Activated CD4-positive, CD25-positive, alpha-beta regulatory T cell (primary cell): ENCODE data around the gene CCDC188.
A peak's percentile ranks its signal among the peaks of the same experiment; 100 is the strongest.

Experiments used
- DNase-seq, 4 experiments: peaks; one replicate each; lab custom pipeline; 2025; lab: John Stamatoyannopoulos, UW

CCDC188 gene

DNA sequence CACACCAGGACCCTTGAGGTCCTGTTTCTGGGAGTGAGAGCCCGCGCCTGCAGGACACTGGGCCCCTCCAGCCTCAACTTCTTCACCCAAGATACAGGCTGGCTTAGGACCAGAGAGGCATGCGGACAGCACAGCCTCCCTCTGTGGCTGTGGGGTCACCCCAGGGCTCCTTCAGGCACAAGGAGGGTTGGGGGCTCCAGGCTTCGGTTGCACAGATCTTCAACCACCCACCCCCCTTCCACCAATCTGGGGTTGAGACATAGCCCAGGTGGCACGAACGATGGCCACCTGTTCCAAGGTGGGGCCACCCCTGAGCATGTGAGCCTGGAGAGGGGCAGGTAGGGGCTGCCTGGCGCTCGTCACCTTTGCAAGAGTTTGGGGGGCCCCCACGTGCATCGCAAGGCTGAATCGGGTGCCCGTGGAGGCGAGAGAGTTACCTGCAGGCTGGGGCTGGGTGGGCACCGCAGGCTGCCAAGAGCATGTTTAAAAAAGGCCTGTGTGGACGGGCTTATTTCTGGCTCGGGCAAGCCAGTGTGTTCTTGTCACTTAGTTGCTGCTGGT, 18.1 kb downstream of the CCDC188 start:
- DNase-seq: no peak

DNA sequence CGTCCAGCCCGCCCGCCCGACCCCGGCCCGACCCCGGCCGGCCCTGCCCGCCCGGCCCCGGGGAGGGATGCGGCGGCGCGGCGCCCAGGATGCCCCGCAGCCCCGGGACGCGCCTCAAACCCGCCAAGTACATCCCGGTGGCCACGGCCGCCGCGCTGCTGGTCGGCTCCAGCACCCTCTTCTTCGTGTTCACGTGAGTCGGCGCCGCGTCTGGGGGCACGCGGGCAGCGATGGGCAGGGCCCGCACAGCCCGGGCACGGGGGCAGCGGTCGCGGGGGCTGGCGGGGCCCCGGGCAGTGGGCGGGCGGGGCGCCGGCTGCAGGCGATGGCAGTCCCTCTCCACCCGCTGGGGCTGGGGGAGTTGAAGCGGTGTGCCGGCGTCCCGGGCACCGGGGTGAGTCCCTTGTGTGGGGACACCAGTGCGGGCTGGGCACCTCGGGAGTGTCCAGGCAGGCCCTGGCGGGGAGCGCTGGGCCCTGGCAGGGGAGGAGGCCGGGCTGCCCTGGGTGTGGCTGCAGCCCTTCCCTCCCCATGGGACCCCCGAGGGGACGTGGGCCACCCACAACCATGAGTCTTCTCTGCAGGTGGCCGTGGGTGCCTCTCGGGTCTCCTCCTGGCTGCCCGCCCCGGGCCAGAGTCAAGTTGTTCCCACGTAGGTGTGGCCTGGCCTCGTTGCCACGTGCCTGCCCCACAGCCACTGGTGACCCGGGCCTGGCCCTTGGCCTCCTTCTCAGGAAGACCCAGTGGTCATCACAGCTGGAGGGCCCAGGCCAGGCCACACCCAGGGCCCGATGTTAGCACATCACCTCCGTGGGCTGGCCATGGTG, 18.8 kb downstream of the CCDC188 start:
- no peak for DNase-seq

DNA sequence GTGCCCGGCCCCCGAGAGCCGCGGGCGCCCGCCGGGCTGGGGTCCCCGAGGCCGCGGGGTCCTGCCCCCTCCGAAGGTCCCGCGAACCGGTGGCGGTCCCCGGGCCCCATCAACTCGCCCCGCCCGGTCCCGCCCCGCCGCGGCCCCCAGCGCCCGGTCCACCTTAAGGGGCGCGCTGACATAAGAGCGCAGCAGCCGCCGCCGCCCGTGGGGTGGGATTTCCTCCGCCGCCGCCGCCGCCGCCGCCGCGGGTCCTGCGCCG, 19.3 kb downstream of the CCDC188 start, which contains the start of gene ZDHHC8:
TSS of gene ZDHHC8 (plus strand) at position 208 of the 262 bp plus-strand sequence. CDS start 144 bp downstream, outside the sequence.
- peak in 2 of 4 experiments; percentile 29 to 30 for DNase-seq

DNA sequence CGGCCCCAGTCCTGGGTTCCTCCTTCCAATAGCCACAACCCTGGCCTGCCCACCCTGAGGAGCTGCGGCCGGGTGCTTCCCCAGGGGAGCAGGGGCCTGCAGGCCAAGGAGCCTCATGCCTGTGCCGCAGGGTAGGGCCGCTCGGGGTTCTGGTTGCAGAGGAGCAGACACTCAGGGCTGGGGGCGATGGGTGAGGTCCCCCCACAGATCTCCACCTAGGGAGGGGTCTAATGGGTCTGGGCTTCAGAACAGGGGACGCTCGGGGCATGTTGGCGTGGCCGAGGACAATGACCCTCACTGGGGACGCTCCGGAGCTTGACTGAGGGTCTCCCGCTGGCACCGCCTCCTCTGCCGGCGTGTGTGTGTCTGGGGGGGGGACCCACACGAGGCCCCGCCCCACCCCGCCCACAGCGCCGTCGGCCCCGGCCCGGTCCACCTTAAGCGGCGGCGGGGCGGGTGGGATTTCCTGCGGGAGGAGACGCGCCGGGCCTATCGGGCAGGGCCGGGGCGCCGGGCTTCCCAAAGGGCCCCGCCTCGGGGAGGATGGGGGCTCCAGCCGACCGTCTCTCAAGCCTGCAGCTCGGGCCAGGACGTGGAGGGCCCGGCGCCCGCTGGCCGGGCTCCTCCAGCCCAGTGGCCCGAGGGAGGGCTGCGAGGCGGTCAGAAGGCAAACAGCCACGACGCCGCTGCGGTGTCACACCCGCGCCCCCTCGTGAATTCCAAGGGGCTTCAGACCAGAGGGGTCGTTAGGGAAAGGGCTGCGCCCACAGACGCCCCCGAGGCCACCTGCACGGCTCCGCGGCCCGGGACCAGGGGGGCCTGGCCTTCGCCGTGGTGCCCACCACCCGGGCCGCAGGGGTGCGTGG, 19.9 kb downstream of the CCDC188 start:
- DNase-seq: peak; percentile 53 to 70 (median 68)

DNA sequence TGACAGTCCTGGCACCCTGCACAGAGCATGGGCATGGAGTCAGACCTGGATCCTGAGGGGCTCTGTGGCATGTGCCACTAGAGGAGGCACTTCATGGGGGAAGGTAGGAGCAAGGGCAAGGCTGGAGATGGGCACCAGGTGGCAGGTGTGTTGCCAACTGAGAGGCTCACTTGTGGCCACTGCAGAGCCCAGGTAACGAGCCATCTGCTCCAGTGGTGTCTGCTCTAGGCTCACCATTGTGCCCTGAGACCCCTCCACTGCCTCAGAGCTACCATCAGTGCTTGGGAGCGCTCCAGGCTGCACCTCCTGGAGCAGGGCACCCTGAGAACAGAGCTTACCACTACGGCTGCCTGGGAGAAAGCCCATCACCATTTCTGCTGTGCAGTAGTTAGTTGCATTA, 20.5 kb downstream of the CCDC188 start:
- DNase-seq: no peak

DNA sequence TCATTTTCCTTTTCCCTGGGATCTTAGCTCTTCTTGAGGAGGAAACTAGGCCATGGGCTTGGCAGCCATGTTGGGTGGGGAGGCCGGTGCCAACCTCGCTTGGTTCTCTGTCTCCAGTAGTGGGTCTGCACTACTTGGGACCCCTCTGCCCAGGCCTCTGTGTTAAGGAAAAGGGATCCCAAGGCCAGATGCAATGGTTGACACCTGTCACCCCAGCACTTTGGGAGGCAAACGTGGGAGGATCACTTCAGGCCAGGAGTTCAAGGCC, 21.2 kb downstream of the CCDC188 start:
- no peak for DNase-seq

DNA sequence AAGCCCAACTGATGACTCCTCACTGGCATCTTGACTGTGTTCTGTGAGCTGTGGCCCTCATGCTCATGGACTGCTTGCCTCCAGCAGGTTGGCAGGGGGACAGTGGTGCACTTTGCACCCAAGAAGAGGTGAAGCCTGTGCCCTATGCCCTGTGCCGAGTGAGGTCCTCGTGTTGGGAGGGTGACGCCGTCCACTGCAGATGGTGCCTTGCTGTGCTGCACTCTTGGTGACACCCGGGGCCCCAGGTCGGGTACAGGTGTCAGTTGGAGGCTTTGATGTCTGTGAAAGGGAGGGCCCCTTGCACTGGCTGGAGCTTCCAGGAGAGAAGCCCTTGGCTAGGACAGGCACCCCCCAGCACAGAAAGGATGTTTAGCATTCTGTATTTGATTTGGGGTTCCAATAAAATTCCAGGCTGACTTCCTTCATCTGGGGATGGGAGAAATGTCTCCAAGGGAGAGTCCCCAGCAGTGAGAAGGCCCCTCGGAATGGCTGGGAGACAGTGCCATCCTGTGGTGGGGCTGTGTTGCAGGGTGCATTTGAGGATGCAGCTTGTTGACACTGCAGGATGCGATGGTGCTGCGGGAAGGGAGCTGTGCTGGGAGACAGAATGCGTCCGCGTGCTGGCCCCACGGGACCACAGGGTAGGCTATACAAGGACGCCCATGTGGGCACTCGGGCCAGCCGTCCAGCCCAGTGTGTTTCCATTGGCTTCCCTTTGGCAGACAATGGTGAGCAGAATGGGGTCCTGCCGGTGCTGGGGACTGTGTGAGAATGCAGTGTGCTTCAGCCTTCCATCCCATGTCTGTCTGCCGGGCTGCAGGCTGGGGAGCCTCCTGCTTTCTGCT, 21.7 kb downstream of the CCDC188 start:
- no peak for DNase-seq

DNA sequence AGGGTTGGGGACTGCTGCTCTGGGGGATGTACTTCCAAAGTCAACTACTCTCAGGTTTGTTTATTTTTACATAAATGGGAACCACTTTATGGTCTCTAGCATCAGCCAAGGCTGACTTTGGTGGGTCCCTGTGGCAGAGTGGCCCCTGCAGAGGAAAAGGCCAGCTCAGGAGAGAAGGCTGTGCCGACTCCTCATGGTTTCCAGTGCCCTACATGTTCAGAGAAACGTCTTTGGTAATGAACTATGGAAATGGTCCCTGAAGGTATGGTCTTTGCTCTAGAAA, 22.3 kb downstream of the CCDC188 start:
- no peak for DNase-seq

DNA sequence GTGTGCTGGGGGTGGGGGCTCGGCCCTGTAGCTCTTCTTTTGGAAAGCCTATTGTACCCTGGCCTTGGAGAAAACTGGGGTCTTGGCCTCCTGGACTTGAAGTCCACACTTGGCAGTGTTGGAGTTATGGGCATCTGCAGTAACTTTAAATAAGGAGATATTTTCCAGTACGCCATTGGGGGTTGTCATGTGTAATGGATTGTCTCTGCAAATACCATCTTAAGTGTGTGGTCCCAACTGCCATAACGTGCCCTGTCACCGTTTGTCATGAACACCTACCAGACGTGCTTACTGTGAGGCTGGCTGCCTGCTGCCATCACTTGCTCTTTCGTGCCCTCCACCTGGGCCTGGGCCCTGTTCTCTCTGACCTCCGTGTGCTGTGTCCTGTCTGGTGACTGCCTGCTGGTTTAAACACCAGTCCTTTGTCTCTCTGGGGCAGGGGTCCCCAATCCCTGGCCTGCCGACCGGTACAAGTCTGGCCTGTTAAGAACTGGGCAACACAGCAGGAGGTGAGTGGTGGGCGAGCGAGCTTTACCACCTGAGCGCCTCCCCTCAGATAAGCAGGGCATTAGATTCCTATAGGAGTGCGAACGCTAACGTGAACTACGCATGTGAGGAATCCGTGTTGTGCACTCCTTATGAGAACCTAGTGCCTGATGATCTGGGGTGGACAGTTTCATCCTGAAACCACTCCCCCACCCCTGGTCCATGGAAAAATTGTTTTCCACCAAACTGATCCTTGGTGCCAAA, 22.8 kb downstream of the CCDC188 start:
- DNase-seq: no peak

DNA sequence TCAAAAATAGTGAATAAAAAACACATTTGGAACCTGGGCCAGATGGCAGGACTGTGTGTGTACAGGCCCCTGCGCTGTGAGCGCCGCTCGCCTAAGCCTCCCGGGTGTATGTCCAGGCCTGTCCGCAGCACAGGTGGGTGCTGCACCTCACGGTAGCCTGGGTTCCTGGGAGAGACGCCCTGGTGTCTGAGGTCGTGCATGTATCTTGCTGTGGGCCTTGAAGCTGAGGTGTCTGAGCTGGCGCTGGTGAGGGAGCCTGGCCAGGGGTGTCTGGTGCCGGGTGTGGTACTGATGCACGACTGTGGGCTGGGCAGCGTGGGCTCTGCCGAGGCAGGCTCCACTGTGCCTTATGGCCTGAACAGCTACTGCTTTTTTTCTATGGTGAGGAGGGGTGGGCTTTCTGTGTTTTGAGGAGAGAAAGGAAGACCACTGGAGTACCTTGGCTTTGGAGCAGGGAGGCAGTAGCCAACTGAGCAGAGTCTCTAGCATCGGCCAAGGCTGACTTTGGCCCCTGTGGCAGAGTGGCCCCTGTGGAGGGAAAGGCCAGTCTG, 23.5 kb downstream of the CCDC188 start:
- no peak for DNase-seq

DNA sequence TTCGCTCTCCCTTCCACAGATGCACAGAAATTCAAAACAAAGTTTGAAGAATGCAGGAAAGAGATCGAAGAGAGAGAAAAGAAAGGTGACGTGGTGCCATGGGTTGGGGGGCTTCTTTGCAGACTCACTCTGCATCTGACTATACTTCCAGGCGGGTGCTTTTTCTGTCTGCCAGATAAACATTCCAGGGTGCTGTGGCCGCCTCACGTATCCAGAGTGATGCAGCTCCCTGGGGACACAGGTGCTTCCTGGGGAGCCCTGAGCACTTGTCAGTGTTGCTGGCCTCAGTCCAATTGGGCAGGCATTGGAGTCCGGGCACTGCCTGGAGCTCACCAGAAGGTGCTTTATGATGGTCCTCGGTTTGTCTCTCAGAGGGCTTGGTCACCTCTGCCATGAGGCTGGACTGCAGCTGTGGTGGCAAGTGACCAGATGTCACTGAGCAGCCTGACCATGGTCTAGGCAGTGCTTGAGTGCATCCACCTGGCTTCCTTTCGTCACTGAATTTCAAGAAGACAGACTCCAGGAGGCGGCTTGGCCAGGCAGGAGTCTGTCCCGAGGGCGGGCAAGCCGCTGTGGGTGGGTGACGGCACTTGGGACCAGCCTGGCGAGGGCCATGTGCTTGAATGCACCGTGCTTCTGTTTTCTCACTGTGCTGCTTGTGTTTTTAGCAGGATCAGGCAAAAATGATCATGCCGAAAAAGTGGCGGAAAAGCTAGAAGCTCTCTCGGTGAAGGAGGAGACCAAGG, 24.4 kb downstream of the CCDC188 start:
- no peak for DNase-seq

DNA sequence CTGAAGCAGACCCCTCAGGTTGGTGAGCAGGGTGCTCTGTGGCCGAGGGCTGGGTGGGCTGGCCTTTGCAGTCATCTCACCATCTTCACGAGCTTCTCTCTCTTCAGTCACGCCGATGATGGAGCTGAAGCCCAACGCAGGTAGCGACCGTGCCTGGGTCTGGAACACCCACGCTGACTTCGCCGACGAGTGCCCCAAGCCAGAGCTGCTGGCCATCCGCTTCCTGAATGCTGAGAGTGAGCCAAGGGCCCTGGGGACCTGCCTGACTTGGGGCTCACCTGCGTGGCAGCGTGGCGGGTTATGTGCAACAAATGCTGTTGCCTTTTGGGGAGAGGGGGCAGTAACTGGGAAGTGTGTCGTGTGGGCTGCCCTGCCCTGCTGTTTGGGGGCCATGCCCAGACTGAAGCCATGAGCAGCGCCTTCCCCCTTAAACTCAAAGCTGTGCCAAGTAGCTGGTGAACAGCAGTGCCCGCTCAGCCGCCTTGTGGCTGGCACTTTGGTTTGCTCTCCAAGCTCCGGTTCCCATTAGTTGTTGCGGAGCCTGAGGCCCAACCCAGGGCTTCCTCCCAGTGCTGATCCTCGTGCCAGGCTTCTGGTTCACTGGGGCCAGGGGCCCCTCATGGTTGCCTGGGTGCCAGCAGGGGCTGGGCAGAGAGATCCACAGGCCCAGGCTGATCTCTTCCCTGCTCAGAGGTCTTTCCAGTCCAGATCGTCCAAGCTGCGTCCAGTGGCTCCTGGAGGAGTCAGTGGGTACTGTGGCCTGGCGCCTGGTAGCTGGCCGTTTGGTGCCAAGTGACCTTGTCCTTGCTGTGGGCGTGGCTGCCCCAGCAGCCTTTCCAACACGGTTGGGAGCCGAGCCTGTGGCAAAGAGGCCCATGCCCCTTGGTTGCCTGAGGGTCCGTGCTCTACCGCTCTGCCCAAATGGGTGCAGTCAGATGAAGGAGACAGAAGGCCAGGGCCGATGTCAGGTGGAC, 25.4 kb downstream of the CCDC188 start:
- DNase-seq: no peak

DNA sequence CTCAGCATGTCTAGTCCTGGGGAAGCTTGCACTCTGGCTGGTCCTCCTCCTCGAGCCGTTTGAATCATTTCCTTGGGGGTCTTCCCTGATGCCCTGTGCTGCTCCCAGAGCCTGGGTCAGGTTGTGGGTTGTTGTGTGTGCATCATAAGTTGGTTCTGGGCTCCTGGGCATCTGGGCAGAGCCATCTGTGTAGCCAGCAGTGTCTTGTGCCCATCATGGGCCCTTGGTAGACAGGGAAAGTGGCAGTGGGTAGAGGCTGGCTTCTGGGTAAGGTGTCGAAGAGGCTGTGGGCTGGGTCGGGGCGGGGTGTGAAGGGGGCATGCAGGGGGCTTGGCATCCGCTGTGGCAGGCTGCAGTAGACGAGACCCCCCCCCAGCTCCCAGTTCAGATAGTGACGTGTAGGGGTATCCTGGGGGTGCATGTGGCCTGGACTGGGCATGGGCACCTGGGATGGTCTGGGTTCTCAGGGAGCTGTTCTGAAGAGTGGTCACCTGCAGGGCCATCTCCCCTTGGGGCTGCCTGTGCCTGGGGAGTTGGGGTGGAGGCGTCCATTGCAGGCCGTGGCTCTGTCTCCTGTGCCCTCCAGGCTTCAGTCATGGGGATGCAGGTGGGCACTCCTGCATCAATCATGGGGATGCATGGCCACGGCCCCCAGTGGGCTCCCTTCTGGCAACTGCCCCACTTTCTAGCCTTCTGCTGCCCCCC, 26.6 kb downstream of the CCDC188 start:
- DNase-seq: no peak

DNA sequence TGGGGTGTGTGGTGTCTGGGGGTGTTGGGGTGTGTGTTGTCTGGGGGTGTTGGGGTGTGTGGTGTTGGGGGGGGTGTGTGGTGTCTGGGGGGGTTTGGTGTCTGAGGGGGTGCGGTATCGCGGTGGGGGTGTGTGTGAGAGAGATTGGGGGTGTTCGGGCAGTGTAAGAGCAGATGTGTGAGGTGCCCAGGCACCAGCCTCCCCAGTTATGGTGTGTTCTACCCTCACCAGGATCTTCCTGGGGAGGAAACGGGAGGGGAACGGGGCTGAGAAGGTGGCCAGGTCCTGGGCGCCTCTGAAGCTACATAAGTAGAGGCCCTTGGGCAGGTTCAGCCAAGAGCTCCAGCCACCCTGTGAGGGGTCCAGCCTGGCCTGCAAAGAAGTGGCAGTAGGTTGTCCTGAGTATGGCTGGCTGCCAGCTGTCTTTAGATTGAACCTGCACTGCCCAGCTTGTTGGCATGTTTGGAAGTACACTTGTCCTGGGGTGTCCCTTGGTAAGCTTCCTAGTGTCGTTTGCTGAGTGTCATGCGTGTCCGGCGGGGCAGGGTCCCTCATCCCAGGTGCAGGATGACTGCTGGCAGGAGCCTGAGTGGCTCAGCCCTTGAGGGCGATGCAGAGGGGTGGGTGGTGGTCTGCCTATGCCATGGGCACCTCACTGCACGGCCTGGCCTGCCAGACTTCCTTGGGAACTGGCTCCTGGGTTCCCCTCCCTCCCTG, 27.3 kb downstream of the CCDC188 start:
- no peak for DNase-seq

DNA sequence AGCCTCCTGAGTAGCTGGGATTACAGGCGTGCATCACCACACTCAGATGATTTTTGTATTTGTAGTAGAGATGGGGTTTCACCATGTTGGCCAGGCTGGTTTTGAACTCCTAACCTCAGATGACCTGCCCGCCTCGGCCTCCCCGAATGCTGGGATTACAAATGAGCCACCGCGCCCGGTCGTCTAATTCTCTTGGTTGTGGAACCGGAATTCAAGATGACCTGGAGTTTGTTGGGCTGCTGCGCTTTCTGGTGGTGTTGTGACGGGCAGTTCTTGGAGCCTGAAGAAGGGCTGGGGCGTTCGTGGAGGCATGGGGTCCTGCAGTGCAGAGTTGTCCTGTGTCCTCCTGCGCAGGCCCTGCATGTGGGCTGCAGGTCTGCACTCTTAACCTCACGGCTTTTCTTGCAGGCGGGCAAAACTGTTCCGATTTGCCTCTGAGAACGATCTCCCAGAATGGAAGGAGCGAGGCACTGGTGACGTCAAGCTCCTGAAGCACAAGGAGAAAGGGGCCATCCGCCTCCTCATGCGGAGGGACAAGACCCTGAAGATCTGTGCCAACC, 28.9 kb downstream of the CCDC188 start:
- DNase-seq: no peak

DNA sequence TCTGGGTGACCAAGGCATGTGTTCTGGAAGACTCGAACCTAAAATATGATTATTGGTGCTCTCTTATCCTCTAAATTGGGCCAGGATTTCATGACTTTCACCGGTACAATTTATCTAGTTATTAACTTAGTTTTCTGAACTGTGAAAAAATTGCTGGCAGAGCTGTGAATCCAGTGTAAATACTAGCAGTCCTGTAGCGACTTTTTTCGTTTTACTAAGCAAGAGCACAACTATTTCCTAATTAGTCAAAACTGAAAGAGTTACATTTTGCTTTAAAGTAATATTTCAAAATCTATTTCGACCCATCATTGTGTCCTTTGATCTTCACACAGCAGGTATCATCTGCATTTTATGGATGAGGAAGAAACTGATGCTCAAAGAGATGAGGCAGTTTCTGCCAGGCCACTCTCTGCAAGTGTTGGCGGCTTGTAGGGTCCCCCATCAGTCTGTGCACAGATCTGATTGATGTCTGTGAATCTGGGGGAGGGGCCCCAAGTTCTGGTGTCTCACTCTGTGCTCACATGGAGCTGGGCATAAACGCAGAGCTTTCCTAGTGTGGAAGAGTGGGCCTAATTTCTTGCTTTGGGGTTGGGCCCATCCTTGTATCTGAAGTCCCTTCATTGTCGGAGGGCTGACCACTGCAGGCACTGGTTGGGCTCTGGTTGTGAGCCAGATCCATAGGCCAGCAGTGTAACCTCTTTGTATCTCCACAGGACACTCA, 32.4 kb downstream of the CCDC188 start:
- no peak for DNase-seq

DNA sequence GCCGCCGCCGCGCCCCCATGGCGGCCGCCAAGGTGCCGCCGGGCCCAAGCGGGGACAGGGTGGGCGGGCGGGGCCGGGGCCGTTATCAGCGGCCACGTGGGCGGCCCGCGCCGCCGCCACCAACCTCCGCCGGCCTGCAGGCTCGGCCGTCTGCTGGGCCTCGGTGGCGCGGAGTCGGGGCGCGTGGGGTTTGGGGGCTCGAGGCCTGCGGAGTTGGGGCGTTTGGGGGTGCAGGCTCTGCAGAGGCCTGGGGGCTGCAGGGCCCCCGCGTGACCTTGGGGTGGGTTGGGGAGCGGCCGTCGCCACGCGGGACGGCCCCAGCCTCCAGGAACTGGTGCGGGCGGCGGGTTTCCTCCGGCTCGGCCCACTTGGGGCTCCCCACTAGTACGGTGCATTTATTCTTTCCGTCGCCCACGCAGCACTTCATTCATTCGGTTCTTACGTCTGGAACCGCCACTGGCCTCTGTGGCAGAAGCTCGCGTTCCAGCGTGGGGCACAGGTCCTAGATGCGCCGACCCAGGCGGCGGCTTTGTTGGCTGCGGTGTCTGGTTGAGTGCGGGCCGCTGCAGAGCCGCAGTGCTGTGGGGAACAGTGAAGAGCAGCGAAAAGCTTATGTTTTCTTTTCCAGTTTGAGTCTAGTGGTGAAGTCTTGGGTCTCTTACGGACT, 33.1 kb downstream of the CCDC188 start:
- DNase-seq: peak in 3 of 4 experiments; percentile 29 to 43 (median 35)
